ENCODE results near the gene GCH1. TPM values are rescaled to one million over a fixed set of nuclear protein-coding genes. Genes with fewer than 3 reads are reported as not detected.

Gene GCH1
- total RNA-seq, 1 donor from 2014 or later: 0.43 TPM

DNA sequence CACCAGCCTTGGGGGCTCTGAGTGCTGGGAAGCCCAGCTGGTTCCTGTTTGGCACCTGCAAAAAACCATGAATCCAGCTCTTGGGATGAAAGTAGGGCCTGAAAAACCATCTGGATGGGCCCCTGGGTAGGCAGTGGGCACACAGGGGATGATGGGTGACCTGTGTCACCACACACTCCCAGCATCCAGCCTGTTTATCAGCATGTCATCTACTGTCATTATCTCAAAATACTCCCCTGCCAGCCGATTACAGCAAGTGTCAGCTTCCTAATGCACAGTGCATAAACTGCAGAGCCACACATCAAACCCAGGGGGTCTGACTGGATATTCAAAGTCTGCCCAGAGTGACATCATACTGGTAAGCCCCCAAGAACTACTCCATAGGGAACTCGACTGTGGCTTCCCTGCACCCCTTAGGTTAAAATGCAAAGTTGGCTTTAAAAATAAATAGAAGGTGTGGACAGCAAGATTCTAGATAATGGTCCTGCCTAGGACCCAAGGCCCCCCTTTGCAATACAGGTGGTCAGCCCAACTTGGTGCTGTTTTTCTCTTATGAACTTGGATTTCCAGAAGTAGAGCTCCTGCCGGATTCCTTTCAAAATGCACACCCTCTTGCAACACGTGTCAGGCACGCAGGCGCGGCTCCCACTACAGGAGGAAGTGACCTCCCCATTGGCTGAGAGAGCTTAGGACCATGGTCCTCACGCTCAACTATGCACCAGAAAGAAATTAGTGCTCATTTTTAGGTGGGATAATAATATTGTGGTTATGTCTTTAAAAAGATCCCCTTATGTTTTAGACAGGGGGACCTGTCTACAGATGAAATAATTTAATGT, 94.1 kb downstream of the GCH1 start:
- H3K4me1 Mint-ChIP-seq (ENCODE audit: unreplicated experiment): no peaks in the 10 kb centered on the region
- no peak overlapping the region for H3K4me3 Mint-ChIP-seq (ENCODE audit: unreplicated experiment)
- TF ChIP-seq, protein P1, sequence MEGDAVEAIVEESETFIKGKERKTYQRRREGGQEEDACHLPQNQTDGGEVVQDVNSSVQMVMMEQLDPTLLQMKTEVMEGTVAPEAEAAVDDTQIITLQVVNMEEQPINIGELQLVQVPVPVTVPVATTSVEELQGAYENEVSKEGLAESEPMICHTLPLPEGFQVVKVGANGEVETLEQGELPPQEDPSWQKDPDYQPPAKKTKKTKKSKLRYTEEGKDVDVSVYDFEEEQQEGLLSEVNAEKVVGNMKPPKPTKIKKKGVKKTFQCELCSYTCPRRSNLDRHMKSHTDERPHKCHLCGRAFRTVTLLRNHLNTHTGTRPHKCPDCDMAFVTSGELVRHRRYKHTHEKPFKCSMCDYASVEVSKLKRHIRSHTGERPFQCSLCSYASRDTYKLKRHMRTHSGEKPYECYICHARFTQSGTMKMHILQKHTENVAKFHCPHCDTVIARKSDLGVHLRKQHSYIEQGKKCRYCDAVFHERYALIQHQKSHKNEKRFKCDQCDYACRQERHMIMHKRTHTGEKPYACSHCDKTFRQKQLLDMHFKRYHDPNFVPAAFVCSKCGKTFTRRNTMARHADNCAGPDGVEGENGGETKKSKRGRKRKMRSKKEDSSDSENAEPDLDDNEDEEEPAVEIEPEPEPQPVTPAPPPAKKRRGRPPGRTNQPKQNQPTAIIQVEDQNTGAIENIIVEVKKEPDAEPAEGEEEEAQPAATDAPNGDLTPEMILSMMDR (IDR thresholded peaks at IDR 0.05): no peak
- H3K27ac Mint-ChIP-seq (ENCODE audit: unreplicated experiment): no peak overlapping the region
- no peaks in the 10 kb centered on the region for H3K36me3 Mint-ChIP-seq (ENCODE audit: unreplicated experiment)
- no peaks in the 10 kb centered on the region for H3K9me3 Mint-ChIP-seq (ENCODE audit: unreplicated experiment)
- DNase-seq (ENCODE audit: extremely low spot score, unreplicated experiment): peak; percentile 46
- peaks cover 30% of the 10 kb centered on the region for H3K27me3 Mint-ChIP-seq (ENCODE audit: unreplicated experiment)

- Mint-ChIP-seq H3K27ac (ENCODE audit: unreplicated experiment) (no peak overlapping the region), H3K4me1 (ENCODE audit: unreplicated experiment) (no peaks in the 10 kb centered on the region), H3K4me3 (ENCODE audit: unreplicated experiment) (no peak overlapping the region), H3K9me3 (ENCODE audit: unreplicated experiment) (no peaks in the 10 kb centered on the region), H3K27me3 (ENCODE audit: unreplicated experiment) (peaks cover 28% of the 10 kb centered on the region), H3K36me3 (ENCODE audit: unreplicated experiment) (no peaks in the 10 kb centered on the region)
- TF ChIP-seq, protein P1 (IDR thresholded peaks at IDR 0.05): no peak
- peak; percentile 73 for DNase-seq (ENCODE audit: extremely low spot score, unreplicated experiment)
Observed at GRCh38 chr14:54807881-54808280, 94.7 kb downstream of the GCH1 start.

- Mint-ChIP-seq H3K9me3 (ENCODE audit: unreplicated experiment) (no peaks in the 10 kb centered on the region), H3K27ac (ENCODE audit: unreplicated experiment) (no peak overlapping the region), H3K36me3 (ENCODE audit: unreplicated experiment) (no peaks in the 10 kb centered on the region), H3K4me3 (ENCODE audit: unreplicated experiment) (no peak overlapping the region), H3K27me3 (ENCODE audit: unreplicated experiment) (peaks cover 23% of the 10 kb centered on the region), H3K4me1 (ENCODE audit: unreplicated experiment) (no peaks in the 10 kb centered on the region)
- TF ChIP-seq, protein P1 (IDR thresholded peaks at IDR 0.05): no peak
- peak; percentile 62 for DNase-seq (ENCODE audit: extremely low spot score, unreplicated experiment)
Observed at GRCh38 chr14:54807428-54807827, 95.2 kb downstream of the GCH1 start.

GRCh38 chr14:54806616-54807015, 96.0 kb downstream of the GCH1 start:
- Mint-ChIP-seq H3K36me3 (ENCODE audit: unreplicated experiment) (no peaks in the 10 kb centered on the region), H3K4me1 (ENCODE audit: unreplicated experiment) (no peaks in the 10 kb centered on the region), H3K27ac (ENCODE audit: unreplicated experiment) (no peak overlapping the region), H3K4me3 (ENCODE audit: unreplicated experiment) (no peak overlapping the region), H3K9me3 (ENCODE audit: unreplicated experiment) (no peaks in the 10 kb centered on the region), H3K27me3 (ENCODE audit: unreplicated experiment) (peaks cover 17% of the 10 kb centered on the region)
- TF ChIP-seq, protein P1 (IDR thresholded peaks at IDR 0.05): no peak
- DNase-seq (ENCODE audit: extremely low spot score, unreplicated experiment): peak; percentile 38

- H3K4me1 Mint-ChIP-seq (ENCODE audit: unreplicated experiment): no peaks in the 10 kb centered on the region
- TF ChIP-seq, protein P1 (IDR thresholded peaks at IDR 0.05): peak; percentile 97
- DNase-seq (ENCODE audit: extremely low spot score, unreplicated experiment): peak; percentile 93
- no peak overlapping the region for H3K27ac Mint-ChIP-seq (ENCODE audit: unreplicated experiment)
- peaks cover 10% of the 10 kb centered on the region for H3K27me3 Mint-ChIP-seq (ENCODE audit: unreplicated experiment)
- peaks cover 3% of the 10 kb centered on the region for H3K9me3 Mint-ChIP-seq (ENCODE audit: unreplicated experiment)
- H3K36me3 Mint-ChIP-seq (ENCODE audit: unreplicated experiment): no peaks in the 10 kb centered on the region
- no peak overlapping the region for H3K4me3 Mint-ChIP-seq (ENCODE audit: unreplicated experiment)
Observed at GRCh38 chr14:54805445-54806322, 96.9 kb downstream of the GCH1 start.
